GM12872 (cell line): ENCODE measurements around the gene ST3GAL3.

Experiments
- TF ChIP-seq, protein P1 (sequence below): IDR thresholded peaks from 3 replicates; pipeline ENCODE4 v1.5.1; 2011; ENCODE audit warnings: low read depth, mild to moderate bottlenecking, low read length, moderate library complexity; ENCODE audit not compliant: insufficient read depth

Gene ST3GAL3

DNA sequence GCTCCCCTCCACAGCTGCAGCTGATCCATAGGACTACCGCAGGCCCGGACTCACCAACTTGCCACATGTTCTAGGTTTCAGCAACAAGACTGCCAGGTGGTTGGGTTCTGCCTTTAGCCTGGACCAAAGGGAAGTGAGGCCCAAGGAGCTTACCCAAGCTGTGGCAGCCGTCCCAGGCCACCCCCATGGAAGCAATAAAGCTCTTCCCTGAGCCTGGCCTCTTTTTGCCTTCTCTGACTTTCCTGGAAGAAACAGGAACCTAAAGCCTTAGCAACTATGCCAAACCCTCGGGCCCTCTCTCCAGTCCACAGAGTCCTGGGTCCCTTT is 223.6 kb downstream of the ST3GAL3 start:
- TF ChIP-seq, protein P1, sequence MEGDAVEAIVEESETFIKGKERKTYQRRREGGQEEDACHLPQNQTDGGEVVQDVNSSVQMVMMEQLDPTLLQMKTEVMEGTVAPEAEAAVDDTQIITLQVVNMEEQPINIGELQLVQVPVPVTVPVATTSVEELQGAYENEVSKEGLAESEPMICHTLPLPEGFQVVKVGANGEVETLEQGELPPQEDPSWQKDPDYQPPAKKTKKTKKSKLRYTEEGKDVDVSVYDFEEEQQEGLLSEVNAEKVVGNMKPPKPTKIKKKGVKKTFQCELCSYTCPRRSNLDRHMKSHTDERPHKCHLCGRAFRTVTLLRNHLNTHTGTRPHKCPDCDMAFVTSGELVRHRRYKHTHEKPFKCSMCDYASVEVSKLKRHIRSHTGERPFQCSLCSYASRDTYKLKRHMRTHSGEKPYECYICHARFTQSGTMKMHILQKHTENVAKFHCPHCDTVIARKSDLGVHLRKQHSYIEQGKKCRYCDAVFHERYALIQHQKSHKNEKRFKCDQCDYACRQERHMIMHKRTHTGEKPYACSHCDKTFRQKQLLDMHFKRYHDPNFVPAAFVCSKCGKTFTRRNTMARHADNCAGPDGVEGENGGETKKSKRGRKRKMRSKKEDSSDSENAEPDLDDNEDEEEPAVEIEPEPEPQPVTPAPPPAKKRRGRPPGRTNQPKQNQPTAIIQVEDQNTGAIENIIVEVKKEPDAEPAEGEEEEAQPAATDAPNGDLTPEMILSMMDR: no peak

GRCh38 chr1:43931711-43932660 is 224.7 kb downstream of the ST3GAL3 start:
- TF ChIP-seq, protein P1: no peak

- TF ChIP-seq, protein P1: no peak
These were observed 225.6 kb downstream of the ST3GAL3 start for GRCh38 chr1:43932786-43933385.

GRCh38 chr1:43933386-43934100 is 226.2 kb downstream of the ST3GAL3 start, which contains the start of gene ARTN:
TSS of gene ARTN (plus strand) at chr1:43933801. CDS start at chr1:43935657, 1,856 bp downstream.
- TF ChIP-seq, protein P1: no peak

DNA sequence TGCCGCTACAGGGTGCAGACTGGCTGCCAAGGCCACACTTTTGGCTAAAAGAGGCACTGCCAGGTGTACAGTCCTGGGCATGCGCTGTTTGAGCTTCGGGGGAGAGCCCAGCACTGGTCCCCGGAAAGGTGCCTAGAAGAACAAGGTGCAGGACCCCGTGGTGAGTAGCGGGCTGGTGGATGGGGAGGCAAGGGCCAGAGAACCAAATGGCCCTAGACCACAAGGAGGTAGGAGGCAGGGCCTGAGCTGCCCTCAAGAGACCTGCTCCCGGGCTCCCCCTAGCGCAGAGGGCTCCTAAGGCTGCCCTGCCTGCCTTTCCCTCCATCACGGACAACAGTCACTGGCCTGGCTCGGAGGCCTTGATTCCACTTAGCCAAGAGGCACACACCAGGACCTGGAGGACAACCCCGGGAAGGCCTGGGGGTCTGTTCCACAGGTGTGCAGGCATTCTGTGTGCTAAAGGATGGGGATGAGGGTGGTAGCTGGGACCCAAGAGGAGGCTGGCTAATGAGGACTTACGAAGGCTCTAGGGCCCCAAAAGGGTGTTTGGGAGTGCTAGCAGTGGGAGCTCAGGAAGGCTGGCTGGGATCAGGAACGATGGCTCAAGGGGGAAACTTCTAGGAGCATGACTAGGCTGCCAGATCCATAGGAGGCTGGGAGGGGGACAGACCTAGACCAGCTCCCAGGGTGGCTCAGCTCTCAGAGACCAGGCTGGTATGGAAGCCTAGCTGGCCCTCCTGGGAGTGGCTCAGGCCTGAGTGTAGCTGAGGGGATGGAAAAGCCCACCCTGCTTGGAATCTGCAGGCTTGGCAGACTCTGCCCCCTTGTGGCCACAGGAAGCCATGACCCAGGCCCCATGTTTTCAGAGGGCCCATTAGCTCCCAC is 227.0 kb downstream of the ST3GAL3 start:
- TF ChIP-seq, protein P1: peak; percentile 95

DNA sequence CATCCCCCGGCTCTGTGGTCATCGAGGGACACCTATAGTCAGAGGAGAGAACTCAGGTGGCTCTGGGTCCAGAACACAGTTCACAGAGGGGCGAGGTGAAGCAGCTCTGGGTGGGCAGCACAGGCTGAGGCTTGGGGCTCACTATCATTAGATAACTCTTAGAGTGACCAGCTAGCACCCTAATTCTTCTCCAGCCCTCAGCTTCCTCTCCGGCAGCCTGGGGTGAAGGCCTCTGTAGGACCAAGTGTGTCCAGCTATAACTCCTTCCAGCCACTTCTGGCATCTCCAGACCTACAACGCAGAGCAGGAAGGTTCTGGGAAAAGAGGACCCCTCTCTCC is 227.6 kb downstream of the ST3GAL3 start:
- TF ChIP-seq, protein P1: no peak
